ENCODE data around the gene KRT6A.

- no peak for TF ChIP-seq POLR2A (IDR thresholded peaks at IDR 0.05)
- TF ChIP-seq CTCF (IDR thresholded peaks at IDR 0.05), result no peak
- TF ChIP-seq POLR2AphosphoS5 (IDR thresholded peaks at IDR 0.05), result no peak
These were observed 23.2 kb downstream of the KRT6A start for GRCh38 chr12:52469853-52470252.

Data from stomach (tissue), 4 donors.